ENCODE data around the gene TRIM43.
"Not testable (repeated sequence)": the region's sequence is repeated elsewhere in the genome, so short reads cannot be mapped to it uniquely, and the experiment has no call there.

The TRIM43 gene

GRCh38 chr2:95589777-95590536 lies 1.8 kb upstream of the TRIM43 start:
- H3K36me3 ChIP-seq (ENCODE audit: control insufficient read depth in 1 of 2, insufficient read depth in 2 of 2, low read length in 2 of 2); H3K4me3 ChIP-seq (ENCODE audit: low read depth in 1 of 2, low read length in 2 of 2); H3K4me1 ChIP-seq (ENCODE audit: control insufficient read depth in 1 of 2, insufficient read depth in 2 of 2, low read length in 2 of 2); H3K27ac ChIP-seq (ENCODE audit: low read depth, low read length); H3K9me3 ChIP-seq (ENCODE audit: control insufficient read depth in 1 of 2, low read length in 2 of 2); H3K27me3 ChIP-seq (ENCODE audit: control insufficient read depth in 1 of 2, insufficient read depth in 2 of 2, low read length in 2 of 2); H3K9ac ChIP-seq (ENCODE audit: low read depth in 1 of 2, low read length in 2 of 2): not testable (repeated sequence)

DNA sequence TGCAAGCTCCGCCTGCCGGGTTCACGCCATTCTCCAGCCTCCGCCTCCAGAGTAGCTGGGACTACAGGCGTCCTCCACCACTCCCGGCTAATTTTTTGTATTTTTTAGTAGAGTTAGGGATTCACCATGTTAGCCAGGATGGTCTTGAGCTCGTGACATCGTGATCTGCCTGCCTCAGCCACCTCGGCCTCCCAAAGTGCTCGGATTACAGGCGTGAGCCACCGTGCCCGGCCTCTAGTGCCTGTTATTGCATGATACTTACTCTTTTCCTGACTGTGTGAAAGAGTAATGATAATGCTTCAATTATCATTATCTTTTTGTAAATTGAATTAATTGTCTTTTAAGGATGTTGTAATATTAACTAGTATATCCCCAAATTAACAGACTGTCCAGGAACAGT lies 1.2 kb downstream of the TRIM43 start:
- not testable (repeated sequence) for H3K27me3 ChIP-seq (ENCODE audit: control insufficient read depth in 1 of 2, insufficient read depth in 2 of 2, low read length in 2 of 2); H3K9me3 ChIP-seq (ENCODE audit: control insufficient read depth in 1 of 2, low read length in 2 of 2); H3K4me3 ChIP-seq (ENCODE audit: low read depth in 1 of 2, low read length in 2 of 2); H3K27ac ChIP-seq (ENCODE audit: low read depth, low read length); H3K4me1 ChIP-seq (ENCODE audit: control insufficient read depth in 1 of 2, insufficient read depth in 2 of 2, low read length in 2 of 2); H3K36me3 ChIP-seq (ENCODE audit: control insufficient read depth in 1 of 2, insufficient read depth in 2 of 2, low read length in 2 of 2); H3K9ac ChIP-seq (ENCODE audit: low read depth in 1 of 2, low read length in 2 of 2)

- not testable (repeated sequence) for H3K4me3 ChIP-seq (ENCODE audit: low read depth in 1 of 2, low read length in 2 of 2); H3K27ac ChIP-seq (ENCODE audit: low read depth, low read length); H3K27me3 ChIP-seq (ENCODE audit: control insufficient read depth in 1 of 2, insufficient read depth in 2 of 2, low read length in 2 of 2); H3K36me3 ChIP-seq (ENCODE audit: control insufficient read depth in 1 of 2, insufficient read depth in 2 of 2, low read length in 2 of 2); H3K9ac ChIP-seq (ENCODE audit: low read depth in 1 of 2, low read length in 2 of 2); H3K9me3 ChIP-seq (ENCODE audit: control insufficient read depth in 1 of 2, low read length in 2 of 2); H3K4me1 ChIP-seq (ENCODE audit: control insufficient read depth in 1 of 2, insufficient read depth in 2 of 2, low read length in 2 of 2)
These were observed 3.2 kb downstream of the TRIM43 start for GRCh38 chr2:95595012-95595411.

- H3K27me3 ChIP-seq (ENCODE audit: control insufficient read depth in 1 of 2, insufficient read depth in 2 of 2, low read length in 2 of 2); H3K27ac ChIP-seq (ENCODE audit: low read depth, low read length); H3K9ac ChIP-seq (ENCODE audit: low read depth in 1 of 2, low read length in 2 of 2); H3K36me3 ChIP-seq (ENCODE audit: control insufficient read depth in 1 of 2, insufficient read depth in 2 of 2, low read length in 2 of 2); H3K4me1 ChIP-seq (ENCODE audit: control insufficient read depth in 1 of 2, insufficient read depth in 2 of 2, low read length in 2 of 2); H3K9me3 ChIP-seq (ENCODE audit: control insufficient read depth in 1 of 2, low read length in 2 of 2); H3K4me3 ChIP-seq (ENCODE audit: low read depth in 1 of 2, low read length in 2 of 2): not testable (repeated sequence)
These were observed 9.5 kb downstream of the TRIM43 start for GRCh38 chr2:95601301-95601700.

DNA sequence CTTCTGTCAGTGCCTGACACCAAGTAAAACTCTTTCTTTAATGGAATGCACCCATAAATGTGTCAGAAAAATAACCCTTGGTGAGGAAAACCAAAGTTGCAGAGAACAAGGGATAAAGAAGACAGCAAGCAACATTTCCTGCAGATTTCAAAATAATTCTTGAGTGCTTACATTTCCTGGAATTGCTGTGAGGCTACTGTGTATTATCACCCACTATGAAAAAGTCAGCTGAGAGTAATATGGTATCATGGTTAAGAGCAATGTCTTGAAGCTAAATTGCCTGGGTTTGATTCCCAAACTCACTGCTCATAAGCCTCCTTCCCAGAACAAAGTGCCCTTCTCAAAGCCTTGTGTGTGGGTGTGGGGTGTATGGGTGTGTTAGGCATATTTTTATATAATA lies 10.3 kb downstream of the TRIM43 start:
- not testable (repeated sequence) for H3K27me3 ChIP-seq (ENCODE audit: control insufficient read depth in 1 of 2, insufficient read depth in 2 of 2, low read length in 2 of 2); H3K36me3 ChIP-seq (ENCODE audit: control insufficient read depth in 1 of 2, insufficient read depth in 2 of 2, low read length in 2 of 2); H3K4me1 ChIP-seq (ENCODE audit: control insufficient read depth in 1 of 2, insufficient read depth in 2 of 2, low read length in 2 of 2); H3K9me3 ChIP-seq (ENCODE audit: control insufficient read depth in 1 of 2, low read length in 2 of 2); H3K9ac ChIP-seq (ENCODE audit: low read depth in 1 of 2, low read length in 2 of 2); H3K27ac ChIP-seq (ENCODE audit: low read depth, low read length); H3K4me3 ChIP-seq (ENCODE audit: low read depth in 1 of 2, low read length in 2 of 2)

GRCh38 chr2:95608356-95608755 lies 16.6 kb downstream of the TRIM43 start:
- H3K9me3 ChIP-seq (ENCODE audit: control insufficient read depth in 1 of 2, low read length in 2 of 2); H3K27ac ChIP-seq (ENCODE audit: low read depth, low read length); H3K27me3 ChIP-seq (ENCODE audit: control insufficient read depth in 1 of 2, insufficient read depth in 2 of 2, low read length in 2 of 2); H3K4me1 ChIP-seq (ENCODE audit: control insufficient read depth in 1 of 2, insufficient read depth in 2 of 2, low read length in 2 of 2); H3K9ac ChIP-seq (ENCODE audit: low read depth in 1 of 2, low read length in 2 of 2); H3K36me3 ChIP-seq (ENCODE audit: control insufficient read depth in 1 of 2, insufficient read depth in 2 of 2, low read length in 2 of 2); H3K4me3 ChIP-seq (ENCODE audit: low read depth in 1 of 2, low read length in 2 of 2): not testable (repeated sequence)

- H3K27ac ChIP-seq (ENCODE audit: low read depth, low read length); H3K4me1 ChIP-seq (ENCODE audit: control insufficient read depth in 1 of 2, insufficient read depth in 2 of 2, low read length in 2 of 2); H3K27me3 ChIP-seq (ENCODE audit: control insufficient read depth in 1 of 2, insufficient read depth in 2 of 2, low read length in 2 of 2); H3K9me3 ChIP-seq (ENCODE audit: control insufficient read depth in 1 of 2, low read length in 2 of 2); H3K9ac ChIP-seq (ENCODE audit: low read depth in 1 of 2, low read length in 2 of 2); H3K36me3 ChIP-seq (ENCODE audit: control insufficient read depth in 1 of 2, insufficient read depth in 2 of 2, low read length in 2 of 2); H3K4me3 ChIP-seq (ENCODE audit: low read depth in 1 of 2, low read length in 2 of 2): not testable (repeated sequence)
These were observed 18.0 kb downstream of the TRIM43 start for GRCh38 chr2:95609764-95610163.

DNA sequence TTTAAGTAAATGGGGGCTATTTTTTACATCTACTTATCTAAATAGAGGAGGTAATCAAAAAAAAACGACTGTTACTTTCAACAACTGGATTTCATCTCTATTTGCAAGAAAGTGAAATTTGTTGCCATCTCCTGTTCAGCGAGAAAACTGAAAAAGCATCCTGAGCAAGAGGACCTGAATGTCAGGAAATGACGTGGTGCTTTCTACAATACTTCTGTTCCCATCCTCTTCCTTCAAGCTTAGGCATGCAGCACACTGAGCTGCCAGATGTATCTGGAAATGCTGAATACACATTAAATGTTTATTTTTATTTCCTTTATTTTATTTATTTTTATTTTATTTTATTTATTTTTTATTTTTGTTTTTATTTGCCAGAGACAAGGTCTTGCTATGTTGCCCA lies 21.2 kb downstream of the TRIM43 start:
- not testable (repeated sequence) for H3K27me3 ChIP-seq (ENCODE audit: control insufficient read depth in 1 of 2, insufficient read depth in 2 of 2, low read length in 2 of 2); H3K36me3 ChIP-seq (ENCODE audit: control insufficient read depth in 1 of 2, insufficient read depth in 2 of 2, low read length in 2 of 2); H3K27ac ChIP-seq (ENCODE audit: low read depth, low read length); H3K4me3 ChIP-seq (ENCODE audit: low read depth in 1 of 2, low read length in 2 of 2); H3K4me1 ChIP-seq (ENCODE audit: control insufficient read depth in 1 of 2, insufficient read depth in 2 of 2, low read length in 2 of 2); H3K9me3 ChIP-seq (ENCODE audit: control insufficient read depth in 1 of 2, low read length in 2 of 2); H3K9ac ChIP-seq (ENCODE audit: low read depth in 1 of 2, low read length in 2 of 2)

DNA sequence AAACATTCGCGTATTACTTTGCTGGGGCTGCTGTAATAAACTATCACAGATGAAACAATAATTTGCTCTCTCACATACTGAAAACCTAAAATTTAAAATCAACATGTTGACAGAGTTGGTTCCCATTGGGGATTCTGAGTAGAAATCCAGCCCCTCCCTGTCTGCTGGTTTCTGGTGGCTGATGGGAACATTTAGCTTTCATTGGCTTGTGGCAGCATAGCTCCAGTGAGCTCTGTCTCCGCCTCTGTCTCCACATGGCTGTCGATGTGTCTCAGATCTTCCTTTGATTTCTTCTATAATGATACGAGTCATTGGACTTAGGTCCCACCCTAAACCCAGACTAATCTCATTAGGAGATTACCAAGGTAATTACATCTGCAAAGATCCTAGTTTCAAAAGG lies 30.9 kb downstream of the TRIM43 start:
- not testable (repeated sequence) for H3K27ac ChIP-seq (ENCODE audit: low read depth, low read length); H3K9ac ChIP-seq (ENCODE audit: low read depth in 1 of 2, low read length in 2 of 2); H3K9me3 ChIP-seq (ENCODE audit: control insufficient read depth in 1 of 2, low read length in 2 of 2); H3K4me3 ChIP-seq (ENCODE audit: low read depth in 1 of 2, low read length in 2 of 2); H3K36me3 ChIP-seq (ENCODE audit: control insufficient read depth in 1 of 2, insufficient read depth in 2 of 2, low read length in 2 of 2); H3K27me3 ChIP-seq (ENCODE audit: control insufficient read depth in 1 of 2, insufficient read depth in 2 of 2, low read length in 2 of 2); H3K4me1 ChIP-seq (ENCODE audit: control insufficient read depth in 1 of 2, insufficient read depth in 2 of 2, low read length in 2 of 2)

DNA sequence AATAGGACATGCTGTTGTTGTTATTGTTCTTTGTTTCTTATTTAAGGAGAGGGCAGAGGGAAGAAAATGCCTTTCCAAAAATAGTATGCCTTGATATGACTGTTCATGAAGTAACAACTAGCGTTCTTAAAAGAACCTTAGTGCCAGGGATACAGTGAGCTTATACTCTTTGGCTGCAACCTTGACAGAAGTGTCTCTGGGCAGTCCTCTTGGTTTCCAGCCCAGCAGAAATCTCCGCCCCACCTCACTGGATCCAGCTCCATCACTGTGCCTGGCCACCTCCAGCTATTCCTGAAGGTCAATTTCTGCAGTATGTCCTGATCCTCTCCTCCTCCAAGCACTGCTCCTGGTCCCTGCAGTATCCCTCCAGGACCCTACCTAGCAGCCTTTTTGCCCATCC lies 39.2 kb downstream of the TRIM43 start:
- not testable (repeated sequence) for H3K36me3 ChIP-seq (ENCODE audit: control insufficient read depth in 1 of 2, insufficient read depth in 2 of 2, low read length in 2 of 2); H3K9me3 ChIP-seq (ENCODE audit: control insufficient read depth in 1 of 2, low read length in 2 of 2); H3K4me1 ChIP-seq (ENCODE audit: control insufficient read depth in 1 of 2, insufficient read depth in 2 of 2, low read length in 2 of 2); H3K27me3 ChIP-seq (ENCODE audit: control insufficient read depth in 1 of 2, insufficient read depth in 2 of 2, low read length in 2 of 2); H3K27ac ChIP-seq (ENCODE audit: low read depth, low read length); H3K9ac ChIP-seq (ENCODE audit: low read depth in 1 of 2, low read length in 2 of 2); H3K4me3 ChIP-seq (ENCODE audit: low read depth in 1 of 2, low read length in 2 of 2)

DNA sequence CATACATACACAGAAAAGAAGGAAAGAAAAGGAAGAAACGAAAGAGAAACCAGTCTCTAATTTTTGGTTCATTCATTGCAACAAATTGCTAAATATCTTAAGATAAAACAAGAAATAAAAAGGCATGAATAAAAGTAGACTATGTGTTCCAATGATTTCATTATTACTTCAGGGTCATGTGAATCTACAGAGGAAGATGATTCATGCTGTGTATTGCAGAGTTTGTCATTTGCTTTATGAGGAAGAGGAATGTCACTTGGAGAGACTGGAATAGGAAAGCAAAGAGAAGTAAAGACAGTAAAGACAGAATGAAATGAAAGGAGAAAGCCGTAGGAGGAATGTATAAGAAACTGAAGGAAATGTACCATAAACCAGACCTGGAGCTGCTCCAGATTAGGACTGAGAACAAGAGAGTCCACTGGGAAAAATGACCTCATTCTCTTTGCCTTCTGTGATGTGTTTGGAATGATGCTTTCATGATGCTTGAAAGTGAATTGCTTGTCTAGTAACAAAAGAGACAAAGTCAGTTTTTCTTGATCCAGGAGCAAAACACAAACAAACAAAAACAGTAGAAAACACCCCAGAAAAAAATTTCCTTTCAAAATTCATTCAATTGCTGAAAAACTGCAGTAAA lies 41.9 kb downstream of the TRIM43 start:
- H3K9ac ChIP-seq (ENCODE audit: low read depth in 1 of 2, low read length in 2 of 2); H3K36me3 ChIP-seq (ENCODE audit: control insufficient read depth in 1 of 2, insufficient read depth in 2 of 2, low read length in 2 of 2); H3K9me3 ChIP-seq (ENCODE audit: control insufficient read depth in 1 of 2, low read length in 2 of 2): not testable (repeated sequence)

More for the DNA sequence above, 41.9 kb downstream of the TRIM43 start:
- H3K4me3 ChIP-seq (ENCODE audit: low read depth in 1 of 2, low read length in 2 of 2); H3K27me3 ChIP-seq (ENCODE audit: control insufficient read depth in 1 of 2, insufficient read depth in 2 of 2, low read length in 2 of 2); H3K4me1 ChIP-seq (ENCODE audit: control insufficient read depth in 1 of 2, insufficient read depth in 2 of 2, low read length in 2 of 2); H3K27ac ChIP-seq (ENCODE audit: low read depth, low read length): not testable (repeated sequence)

All from duodenal mucosa (tissue), 2 donors.